ENCODE measurements around the gene YKT6.

The YKT6 gene

GRCh38 chr7:44237696-44238095 lies 36.9 kb downstream of the YKT6 start:
- DNase-seq = no peak

GRCh38 chr7:44238116-44238695 lies 37.4 kb downstream of the YKT6 start:
- DNase-seq = no peak

- DNase-seq = no peak
Observed at GRCh38 chr7:44239361-44239760, 38.6 kb downstream of the YKT6 start.

GRCh38 chr7:44240376-44240775 lies 39.6 kb downstream of the YKT6 start:
- no peak for DNase-seq

GRCh38 chr7:44240983-44241510 lies 40.3 kb downstream of the YKT6 start:
- DNase-seq = peak; percentile 86

GRCh38 chr7:44242091-44242490 lies 41.3 kb downstream of the YKT6 start:
- DNase-seq = no peak

GRCh38 chr7:44244282-44244681 lies 43.5 kb downstream of the YKT6 start:
- peak; percentile 58 for DNase-seq

GRCh38 chr7:44246396-44247113 lies 45.8 kb downstream of the YKT6 start:
- no peak for DNase-seq

- no peak for DNase-seq
Observed at GRCh38 chr7:44247868-44248651, 47.3 kb downstream of the YKT6 start.

- DNase-seq = no peak
Observed at GRCh38 chr7:44249639-44250234, 49.0 kb downstream of the YKT6 start.

GRCh38 chr7:44251269-44251668 lies 50.5 kb downstream of the YKT6 start:
- DNase-seq = no peak

GRCh38 chr7:44251881-44252280 lies 51.1 kb downstream of the YKT6 start:
- no peak for DNase-seq

- DNase-seq = no peak
Observed at GRCh38 chr7:44256459-44256858, 55.7 kb downstream of the YKT6 start.

- DNase-seq = no peak
Observed at GRCh38 chr7:44257213-44257612, 56.4 kb downstream of the YKT6 start.

- peak; percentile 93 for DNase-seq
Observed at GRCh38 chr7:44257618-44258422, 57.0 kb downstream of the YKT6 start.

GRCh38 chr7:44258423-44258760 lies 57.6 kb downstream of the YKT6 start:
- DNase-seq = no peak

GRCh38 chr7:44258865-44259546 lies 58.2 kb downstream of the YKT6 start:
- no peak for DNase-seq

GRCh38 chr7:44259547-44260457 lies 59.0 kb downstream of the YKT6 start:
- no peak for DNase-seq

- no peak for DNase-seq
Observed at GRCh38 chr7:44261240-44261639, 60.5 kb downstream of the YKT6 start.

- no peak for DNase-seq
Observed at GRCh38 chr7:44262031-44262430, 61.3 kb downstream of the YKT6 start.
